Measurements from ENCODE around the gene D2HGDH. TPM values are rescaled to one million over a fixed set of nuclear protein-coding genes. Genes with fewer than 3 reads are reported as not detected.

D2HGDH gene
- total RNA-seq, 1 experiment from 2014 or later, result 53.3 TPM

DNA sequence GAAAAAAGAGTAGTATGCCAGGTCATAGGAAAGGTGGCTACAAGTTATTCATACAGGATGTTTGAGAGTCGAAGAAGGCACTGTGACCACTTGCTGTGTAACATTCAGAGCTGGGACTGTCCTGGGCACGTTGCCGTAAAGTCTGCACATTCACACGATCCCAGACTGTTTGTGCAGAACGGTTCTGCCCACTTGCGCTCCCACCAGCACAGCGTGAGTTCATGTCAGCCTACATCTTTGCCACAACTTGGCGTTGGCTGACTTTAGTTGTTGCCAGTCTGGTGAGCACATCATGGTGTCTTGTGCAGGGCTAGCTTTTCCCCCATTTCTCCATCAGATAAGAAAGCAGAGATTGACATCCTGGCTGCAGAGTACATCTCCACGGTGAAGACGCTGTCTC, 25.6 kb upstream of the D2HGDH start:
- no peaks in the 10 kb centered on the region for H3K4me1 Mint-ChIP-seq (ENCODE audit: low read depth, unreplicated experiment)
- no peak for DNase-seq
- TF ChIP-seq, protein P1, sequence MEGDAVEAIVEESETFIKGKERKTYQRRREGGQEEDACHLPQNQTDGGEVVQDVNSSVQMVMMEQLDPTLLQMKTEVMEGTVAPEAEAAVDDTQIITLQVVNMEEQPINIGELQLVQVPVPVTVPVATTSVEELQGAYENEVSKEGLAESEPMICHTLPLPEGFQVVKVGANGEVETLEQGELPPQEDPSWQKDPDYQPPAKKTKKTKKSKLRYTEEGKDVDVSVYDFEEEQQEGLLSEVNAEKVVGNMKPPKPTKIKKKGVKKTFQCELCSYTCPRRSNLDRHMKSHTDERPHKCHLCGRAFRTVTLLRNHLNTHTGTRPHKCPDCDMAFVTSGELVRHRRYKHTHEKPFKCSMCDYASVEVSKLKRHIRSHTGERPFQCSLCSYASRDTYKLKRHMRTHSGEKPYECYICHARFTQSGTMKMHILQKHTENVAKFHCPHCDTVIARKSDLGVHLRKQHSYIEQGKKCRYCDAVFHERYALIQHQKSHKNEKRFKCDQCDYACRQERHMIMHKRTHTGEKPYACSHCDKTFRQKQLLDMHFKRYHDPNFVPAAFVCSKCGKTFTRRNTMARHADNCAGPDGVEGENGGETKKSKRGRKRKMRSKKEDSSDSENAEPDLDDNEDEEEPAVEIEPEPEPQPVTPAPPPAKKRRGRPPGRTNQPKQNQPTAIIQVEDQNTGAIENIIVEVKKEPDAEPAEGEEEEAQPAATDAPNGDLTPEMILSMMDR (IDR thresholded peaks at IDR 0.05; ENCODE audit: unreplicated experiment), result no peak
- BruUV-seq (replicated peaks), result no TSS peak
- H3K36me3 Mint-ChIP-seq (ENCODE audit: insufficient read depth, unreplicated experiment), result peaks cover 67% of the 10 kb centered on the region
- intact Hi-C loops (cut with micrococcal nuclease; ENCODE audit: unreplicated experiment), result no loop called here
- no peaks in the 10 kb centered on the region for H3K27me3 Mint-ChIP-seq (ENCODE audit: unreplicated experiment)
- no peak overlapping the region for H3K27ac Mint-ChIP-seq (ENCODE audit: unreplicated experiment)
- peaks cover 4% of the 10 kb centered on the region for H3K9me3 Mint-ChIP-seq (ENCODE audit: low read depth, unreplicated experiment)
- H3K4me3 Mint-ChIP-seq (ENCODE audit: low read depth, unreplicated experiment), result no peak overlapping the region
- CTCF ChIA-PET, result interaction anchor here (0.7 to 0.9 kb wide), 2 partner anchors 22 to 96 kb away, joined by 3 to 5 read pairs; partner anchors contain the start of gene DTYMK

DNA sequence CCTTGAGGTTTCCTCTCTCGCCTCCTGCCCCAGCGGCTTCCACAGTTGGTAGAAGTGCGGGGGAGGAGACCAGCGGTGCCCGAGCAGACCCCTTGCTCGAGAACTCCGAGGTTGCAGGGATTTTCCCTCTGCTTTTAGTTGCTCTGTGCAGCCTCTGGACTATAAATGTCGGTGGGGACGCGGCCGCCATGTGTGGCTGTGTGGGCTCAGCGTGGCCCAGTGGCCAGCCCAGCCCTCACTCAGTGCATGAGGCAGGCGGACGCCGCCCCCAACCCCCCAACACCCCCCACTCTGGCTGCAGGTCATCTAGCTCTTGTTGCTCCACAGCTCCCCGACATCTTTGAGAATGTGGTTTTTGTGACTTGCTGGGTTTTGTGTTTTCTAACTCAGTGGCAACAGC, 15.3 kb upstream of the D2HGDH start:
- no peak overlapping the region for H3K4me3 Mint-ChIP-seq (ENCODE audit: low read depth, unreplicated experiment)
- CTCF ChIA-PET, result no interaction called here
- peaks cover 76% of the 10 kb centered on the region for H3K36me3 Mint-ChIP-seq (ENCODE audit: insufficient read depth, unreplicated experiment)

DNA sequence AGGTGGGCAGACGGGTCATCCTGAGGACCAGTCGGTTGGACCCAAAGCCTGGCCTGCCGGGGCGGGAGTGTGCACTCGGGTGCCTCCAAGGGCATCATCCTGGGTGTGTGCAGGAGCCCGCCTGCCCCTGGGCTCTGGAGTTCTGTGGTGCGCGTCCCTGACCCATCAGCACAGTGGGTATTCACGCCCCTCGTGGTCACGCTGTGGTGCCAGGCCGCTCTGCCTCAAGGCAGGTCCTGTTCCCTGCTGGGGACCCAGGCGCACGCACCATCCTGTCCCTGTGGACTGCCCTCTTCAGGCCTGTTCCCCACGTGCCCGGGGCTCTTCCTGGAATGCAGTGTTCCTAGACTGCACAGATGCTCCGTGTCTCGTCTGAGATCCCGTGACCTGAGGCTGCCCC, 14.3 kb upstream of the D2HGDH start:
- no peak for DNase-seq
- Mint-ChIP-seq H3K4me1 (ENCODE audit: low read depth, unreplicated experiment) (no peaks in the 10 kb centered on the region), H3K27me3 (ENCODE audit: unreplicated experiment) (no peaks in the 10 kb centered on the region), H3K9me3 (ENCODE audit: low read depth, unreplicated experiment) (peaks cover 3% of the 10 kb centered on the region), H3K27ac (ENCODE audit: unreplicated experiment) (no peak overlapping the region), H3K36me3 (ENCODE audit: insufficient read depth, unreplicated experiment) (peaks cover 74% of the 10 kb centered on the region), H3K4me3 (ENCODE audit: low read depth, unreplicated experiment) (no peak overlapping the region)
- intact Hi-C loops (cut with micrococcal nuclease; ENCODE audit: unreplicated experiment), result no loop called here
- TF ChIP-seq, protein P1 (IDR thresholded peaks at IDR 0.05; ENCODE audit: unreplicated experiment), result no peak
- BruUV-seq (replicated peaks), result no TSS peak
- CTCF ChIA-PET, result no interaction called here

More for the DNA sequence above, 15.3 kb upstream of the D2HGDH start:
- TF ChIP-seq, protein P1 (IDR thresholded peaks at IDR 0.05; ENCODE audit: unreplicated experiment), result no peak
- intact Hi-C loops (cut with micrococcal nuclease; ENCODE audit: unreplicated experiment), result no loop called here
- no peak overlapping the region for H3K27ac Mint-ChIP-seq (ENCODE audit: unreplicated experiment)
- no peaks in the 10 kb centered on the region for H3K4me1 Mint-ChIP-seq (ENCODE audit: low read depth, unreplicated experiment)
- peaks cover 3% of the 10 kb centered on the region for H3K9me3 Mint-ChIP-seq (ENCODE audit: low read depth, unreplicated experiment)
- H3K27me3 Mint-ChIP-seq (ENCODE audit: unreplicated experiment), result no peaks in the 10 kb centered on the region
- no TSS peak for BruUV-seq (replicated peaks)
- no peak for DNase-seq

DNA sequence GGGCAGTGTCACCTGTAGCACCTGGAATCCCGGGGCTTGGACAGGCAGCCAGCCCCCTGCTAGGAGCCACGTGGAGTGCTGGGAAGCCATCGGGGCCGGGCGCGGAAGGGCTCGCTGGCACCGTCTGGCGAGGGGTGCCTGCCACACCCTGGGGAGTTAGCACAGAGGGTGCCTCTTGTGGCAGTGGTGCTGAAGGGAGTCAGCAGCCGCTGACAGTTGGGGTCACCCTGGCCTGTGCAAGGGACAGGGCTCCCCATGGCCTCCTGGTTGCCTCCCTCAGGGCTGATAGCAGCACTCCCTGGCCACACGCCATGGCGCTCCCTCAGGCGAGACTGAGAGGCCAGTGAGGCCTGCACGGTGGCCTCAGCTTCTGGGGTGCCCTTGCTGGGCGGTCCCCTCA, 13.9 kb upstream of the D2HGDH start:
- H3K27ac Mint-ChIP-seq (ENCODE audit: unreplicated experiment), result no peak overlapping the region

More for the DNA sequence above, 13.9 kb upstream of the D2HGDH start:
- Mint-ChIP-seq H3K27me3 (ENCODE audit: unreplicated experiment) (no peaks in the 10 kb centered on the region), H3K4me1 (ENCODE audit: low read depth, unreplicated experiment) (no peaks in the 10 kb centered on the region), H3K36me3 (ENCODE audit: insufficient read depth, unreplicated experiment) (peaks cover 70% of the 10 kb centered on the region), H3K9me3 (ENCODE audit: low read depth, unreplicated experiment) (peaks cover 3% of the 10 kb centered on the region), H3K4me3 (ENCODE audit: low read depth, unreplicated experiment) (no peak overlapping the region)
- TF ChIP-seq, protein P1 (IDR thresholded peaks at IDR 0.05; ENCODE audit: unreplicated experiment), result no peak
- CTCF ChIA-PET, result no interaction called here
- intact Hi-C loops (cut with micrococcal nuclease; ENCODE audit: unreplicated experiment), result no loop called here
- BruUV-seq (replicated peaks), result no TSS peak
- DNase-seq, result no peak
